GM12801 (cell line): ENCODE data around the gene PIH1D1.

Experiments used
- CTCF ChIP-seq: IDR thresholded peaks from one replicate; pipeline ENCODE4 v1.5.1; 2011; ENCODE audit warnings: control low read depth; ENCODE audit not compliant: insufficient read length; ENCODE audit errors: extremely low read depth

PIH1D1 gene

GRCh38 chr19:49475191-49475917 lies 23.7 kb upstream of the PIH1D1 start:
- TF ChIP-seq CTCF = no peak

GRCh38 chr19:49474542-49474924 lies 22.9 kb upstream of the PIH1D1 start:
- no peak for TF ChIP-seq CTCF

- peak; percentile 36 for TF ChIP-seq CTCF
These were observed 22.4 kb upstream of the PIH1D1 start, which contains the start of gene FLT3LG for GRCh38 chr19:49473868-49474541. FLT3LG (plus strand) TSS chr19:49474215; CDS start chr19:49474640, 425 bp downstream.

- TF ChIP-seq CTCF = no peak
These were observed 21.3 kb upstream of the PIH1D1 start for GRCh38 chr19:49472936-49473335.

GRCh38 chr19:49470615-49470978 lies 19.0 kb upstream of the PIH1D1 start:
- TF ChIP-seq CTCF = no peak

GRCh38 chr19:49469828-49470614 lies 18.4 kb upstream of the PIH1D1 start:
- TF ChIP-seq CTCF = no peak

GRCh38 chr19:49468746-49469447 lies 17.3 kb upstream of the PIH1D1 start:
- no peak for TF ChIP-seq CTCF
